Left forelimb (tissue), 1 donor: ENCODE measurements around the gene LRTM1.

Experiments used
- DNase-seq: peaks from one replicate; pipeline ENCODE4 v3.0.0-alpha.2; 2018; ENCODE audit warnings: low spot score

The LRTM1 gene

DNA sequence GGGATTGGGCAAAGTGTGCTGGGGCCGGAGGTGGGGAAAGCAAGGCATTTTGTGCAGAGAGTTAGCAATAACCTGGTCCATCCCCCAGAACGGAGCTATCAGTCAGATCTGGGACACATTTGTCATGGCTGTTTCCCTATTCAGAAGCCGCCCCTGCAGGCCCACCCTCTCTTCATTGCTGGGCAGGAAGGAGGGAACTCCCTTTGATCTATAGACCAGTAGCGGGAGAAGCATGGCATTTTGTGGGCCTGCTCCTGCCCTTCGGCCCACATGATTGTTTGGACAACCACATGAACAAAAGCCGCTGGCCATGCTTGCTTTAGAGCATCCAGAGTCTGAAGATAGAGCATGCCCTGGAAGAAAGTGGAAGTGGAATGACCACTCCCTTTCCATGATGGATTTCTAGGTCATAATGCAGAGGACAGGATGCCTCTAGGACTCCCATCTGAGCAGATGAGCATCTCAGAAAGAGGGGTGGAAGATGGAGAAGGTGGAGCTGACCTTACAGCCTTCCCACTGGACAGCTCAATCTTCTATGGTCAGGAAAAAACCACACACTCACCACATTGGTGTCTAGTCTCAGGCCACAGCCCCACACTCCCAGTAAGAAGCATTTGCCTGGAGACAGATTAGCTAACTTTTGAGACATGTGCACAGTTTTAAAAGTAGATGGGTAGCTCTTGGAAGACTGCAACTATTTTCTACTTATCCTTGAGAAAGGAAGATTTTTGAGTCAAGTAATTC is 11.9 kb upstream of the LRTM1 start:
- no peak for DNase-seq

DNA sequence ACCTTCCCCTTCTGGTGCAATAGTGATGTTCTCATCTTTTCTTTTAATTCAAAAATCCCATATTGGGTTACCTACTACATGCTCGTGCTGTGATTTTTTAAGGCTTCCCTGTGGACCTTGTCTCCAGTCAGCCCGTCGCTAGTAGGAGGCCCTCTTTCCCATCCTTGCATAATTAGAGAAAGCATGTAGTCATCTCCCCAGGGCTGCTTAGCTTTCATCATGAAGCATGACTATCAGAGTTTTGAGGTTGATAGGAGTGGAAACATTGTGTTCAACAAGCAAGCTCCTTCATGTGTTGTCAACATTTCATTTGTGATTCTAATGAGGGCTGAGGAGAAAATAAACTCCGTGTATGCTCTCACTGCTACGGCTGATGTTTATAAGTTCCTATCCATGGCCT is 8.7 kb upstream of the LRTM1 start:
- no peak for DNase-seq

GRCh38 chr3:54935869-54936268 is 8.0 kb upstream of the LRTM1 start:
- DNase-seq = no peak

DNA sequence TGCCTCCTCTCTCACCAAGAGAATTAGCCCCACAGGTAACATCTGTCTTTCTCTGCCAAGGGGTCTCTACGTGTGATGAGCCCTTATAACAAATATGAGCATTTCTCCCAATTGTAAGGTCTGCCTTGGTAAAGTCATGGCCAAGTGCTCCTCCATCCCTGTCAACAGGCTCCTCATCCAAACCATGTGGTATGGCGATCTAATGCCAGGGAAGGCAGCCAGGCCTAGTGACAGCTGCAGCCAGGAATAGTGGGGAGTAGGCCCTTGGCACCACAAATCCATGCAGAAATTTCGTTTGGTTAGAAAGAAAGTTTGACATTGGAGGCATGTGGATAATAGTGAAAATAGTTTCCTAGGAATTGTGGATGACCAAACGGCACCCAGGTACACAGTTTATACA is 4.7 kb upstream of the LRTM1 start:
- DNase-seq = no peak

- no peak for DNase-seq
Measured at GRCh38 chr3:54931182-54931581, 3.3 kb upstream of the LRTM1 start.

DNA sequence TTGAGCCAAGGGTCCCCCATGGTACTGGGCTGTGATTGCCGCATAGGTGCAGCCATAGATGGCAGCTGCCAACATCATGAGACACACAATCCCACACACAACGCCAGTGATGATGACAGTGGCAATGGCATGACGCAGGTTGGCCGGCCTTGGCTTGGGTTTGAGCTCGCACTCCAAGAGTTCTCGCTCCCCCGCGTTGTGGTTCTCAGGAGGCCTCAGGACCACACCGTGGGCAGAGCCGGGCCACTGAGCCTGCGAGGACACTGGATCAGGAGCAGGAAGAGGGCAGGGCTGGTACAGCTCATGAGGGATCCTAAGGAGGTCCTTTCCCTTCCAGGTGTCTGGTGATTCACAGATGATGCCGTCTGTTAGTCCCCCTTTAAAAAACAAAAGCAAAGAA is 9.3 kb downstream of the LRTM1 start:
- DNase-seq = no peak

DNA sequence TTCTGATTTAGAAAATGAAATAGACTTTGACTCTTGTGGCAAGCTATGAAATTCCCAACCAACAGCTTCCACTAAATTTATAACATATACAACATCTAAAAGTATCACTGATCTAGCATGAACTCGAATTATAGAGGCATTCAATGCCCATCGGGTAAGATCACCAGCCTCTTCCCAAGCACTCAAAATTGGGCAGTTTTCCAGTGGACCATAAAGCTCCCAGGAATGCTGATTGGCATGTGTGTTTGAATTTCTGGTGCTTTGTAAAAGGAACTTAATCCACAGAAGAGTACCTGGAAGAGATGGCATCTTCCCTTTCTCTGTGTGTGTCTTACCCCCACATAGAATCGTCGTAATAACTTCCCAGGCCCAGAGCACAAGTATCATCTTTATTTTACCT is 10.0 kb downstream of the LRTM1 start:
- DNase-seq = no peak

DNA sequence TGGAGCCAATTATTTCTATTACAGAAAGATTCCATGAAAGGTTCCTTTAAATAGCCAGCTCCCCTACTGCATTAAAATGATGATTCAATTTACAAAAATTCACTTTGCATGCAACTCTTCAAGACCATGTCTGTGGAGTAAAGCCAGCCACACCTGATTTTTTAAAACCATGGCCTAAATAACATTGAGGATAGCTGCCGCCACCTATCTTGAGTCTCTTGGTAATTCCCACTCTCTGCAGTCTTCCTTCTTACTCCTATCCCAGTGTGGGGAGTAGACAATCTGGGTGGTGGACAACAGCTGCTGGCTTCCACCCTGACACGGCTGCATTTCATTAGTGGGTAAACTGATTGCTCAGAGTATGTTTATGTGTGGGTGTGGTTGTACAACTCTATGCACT is 10.7 kb downstream of the LRTM1 start:
- no peak for DNase-seq

DNA sequence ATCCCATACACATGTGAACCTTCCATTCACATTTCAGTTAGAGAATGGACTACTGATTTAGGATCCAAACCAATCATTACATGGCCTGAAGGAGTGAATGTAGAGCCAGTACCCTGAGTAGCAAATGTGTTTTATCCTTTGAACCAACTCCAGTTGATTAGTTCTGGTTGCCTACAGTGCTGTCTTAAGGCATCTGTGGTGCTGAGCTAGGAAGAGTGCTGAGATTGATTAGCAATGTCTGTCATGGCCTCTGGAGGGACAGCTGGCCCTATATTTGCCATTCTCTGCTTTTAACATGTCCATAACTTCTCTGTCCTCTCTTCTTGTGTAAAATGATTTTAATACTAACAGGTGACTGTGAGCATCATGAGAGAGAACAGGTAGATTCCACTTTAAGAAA is 11.1 kb downstream of the LRTM1 start:
- DNase-seq = no peak

- no peak for DNase-seq
Measured at GRCh38 chr3:54915976-54916375, 11.9 kb downstream of the LRTM1 start.

DNA sequence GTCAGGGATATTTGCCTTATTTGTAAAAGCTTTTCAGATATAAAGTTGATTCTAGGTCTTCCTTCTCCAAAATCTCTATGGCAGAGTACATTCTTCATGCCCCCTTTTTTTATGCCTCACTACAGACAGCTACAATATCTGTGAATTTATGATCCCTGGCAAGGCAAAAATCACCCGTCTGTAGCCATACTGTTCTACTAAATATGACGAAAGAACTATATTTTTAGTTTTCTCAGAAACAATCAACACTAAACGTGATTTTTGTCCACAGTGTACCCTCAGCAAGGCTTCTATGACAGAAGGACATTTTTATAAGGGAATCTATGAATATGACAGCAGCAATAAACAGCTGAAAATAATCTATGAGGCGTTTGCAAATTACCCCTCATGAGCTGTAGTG is 12.7 kb downstream of the LRTM1 start:
- DNase-seq = no peak

DNA sequence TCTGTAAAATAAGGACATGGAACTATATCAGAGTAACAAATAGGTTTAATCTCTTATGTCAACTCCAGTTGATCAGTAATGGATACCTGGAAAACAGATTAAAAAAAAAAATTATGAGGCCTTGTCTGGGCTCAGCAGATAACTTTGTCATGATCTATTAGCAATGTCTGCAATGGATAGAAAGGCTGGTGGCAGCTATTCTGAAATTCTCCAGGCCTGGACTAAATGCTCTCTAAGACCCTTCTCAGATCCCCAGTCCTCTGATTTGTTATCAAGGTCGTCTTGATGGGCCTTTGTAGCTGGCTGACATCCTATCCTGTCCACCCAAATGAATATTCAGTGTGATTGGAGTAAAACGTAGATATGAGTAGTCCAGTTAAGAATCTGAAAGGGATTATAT is 13.7 kb downstream of the LRTM1 start:
- DNase-seq = no peak

DNA sequence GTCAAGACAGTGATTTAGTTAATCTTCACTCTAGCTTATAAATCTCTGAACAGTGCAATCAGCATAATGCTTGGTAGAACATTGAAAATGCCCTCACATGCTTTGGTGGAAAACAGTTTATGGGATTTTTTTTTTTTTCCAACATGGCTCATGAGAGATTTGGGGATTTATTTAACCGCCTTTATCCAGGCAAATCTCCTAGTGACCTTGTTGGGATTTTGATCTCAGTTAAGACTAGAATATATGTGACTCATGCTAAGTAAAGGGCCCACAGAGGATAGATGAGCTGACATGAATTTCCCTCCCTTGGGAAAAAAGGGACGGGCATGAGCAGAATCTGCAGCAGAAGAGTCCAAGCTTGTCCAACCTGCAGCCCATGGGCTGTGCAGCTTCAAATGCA is 18.7 kb downstream of the LRTM1 start:
- no peak for DNase-seq

GRCh38 chr3:54906763-54907162 is 21.1 kb downstream of the LRTM1 start:
- DNase-seq = no peak

DNA sequence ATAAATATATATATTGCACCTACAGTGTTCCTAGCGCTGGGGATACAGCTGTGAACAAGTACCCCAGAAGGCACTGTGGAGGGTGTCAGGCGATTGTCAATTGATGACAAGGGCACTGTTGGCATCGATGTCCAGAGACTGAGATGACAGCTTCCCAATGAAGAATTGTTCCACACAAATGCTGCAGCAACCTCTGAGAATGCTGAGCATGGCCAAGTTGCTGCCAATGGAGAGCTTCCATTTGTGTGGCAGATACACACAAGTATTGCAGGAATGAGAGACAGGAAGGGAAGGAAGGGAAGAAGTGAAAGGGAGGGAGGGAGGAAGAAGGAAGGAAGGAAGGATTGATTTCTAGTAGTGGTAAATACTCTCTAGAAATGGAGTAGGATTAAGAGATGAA is 21.9 kb downstream of the LRTM1 start:
- DNase-seq = no peak

GRCh38 chr3:54905261-54905888 is 22.5 kb downstream of the LRTM1 start:
- DNase-seq = no peak

DNA sequence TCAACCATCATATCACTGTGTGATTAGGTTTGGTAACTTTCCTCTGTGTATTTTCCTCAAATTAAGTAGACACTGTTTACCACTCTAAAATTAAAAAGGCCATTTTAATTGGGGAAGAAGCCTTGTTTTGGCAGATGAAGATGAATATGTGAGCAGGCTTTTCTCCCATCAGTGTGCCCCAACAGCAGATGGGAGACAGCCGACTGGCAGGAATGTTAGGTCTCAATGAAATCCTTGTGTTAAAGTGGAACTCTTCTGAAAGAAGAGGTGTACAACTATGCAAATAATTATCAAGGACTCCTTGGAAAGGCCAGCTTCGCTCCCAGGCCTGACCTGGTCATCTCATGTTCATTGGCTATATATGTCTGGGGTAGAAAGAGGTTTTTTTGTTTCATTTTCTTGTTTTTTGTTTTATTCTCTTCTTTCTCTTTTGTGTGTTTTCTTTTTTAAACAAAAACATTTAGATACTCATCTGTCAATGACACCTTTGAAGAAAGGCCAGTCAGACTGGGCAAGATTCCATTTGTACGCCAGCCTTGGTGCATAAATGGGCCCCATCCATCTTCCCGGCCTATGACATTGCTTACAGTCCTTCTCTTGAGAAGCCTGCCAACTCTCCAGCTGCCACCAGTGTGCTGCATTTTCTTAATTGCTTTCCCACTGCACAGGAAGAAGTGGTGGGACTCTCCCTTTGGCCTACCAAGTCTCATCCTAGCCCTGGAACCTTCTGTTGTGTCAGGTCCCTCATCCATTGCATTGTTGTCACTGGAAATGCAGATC is 25.8 kb downstream of the LRTM1 start:
- no peak for DNase-seq

- DNase-seq = no peak
Measured at GRCh38 chr3:54900838-54901591, 26.8 kb downstream of the LRTM1 start.

DNA sequence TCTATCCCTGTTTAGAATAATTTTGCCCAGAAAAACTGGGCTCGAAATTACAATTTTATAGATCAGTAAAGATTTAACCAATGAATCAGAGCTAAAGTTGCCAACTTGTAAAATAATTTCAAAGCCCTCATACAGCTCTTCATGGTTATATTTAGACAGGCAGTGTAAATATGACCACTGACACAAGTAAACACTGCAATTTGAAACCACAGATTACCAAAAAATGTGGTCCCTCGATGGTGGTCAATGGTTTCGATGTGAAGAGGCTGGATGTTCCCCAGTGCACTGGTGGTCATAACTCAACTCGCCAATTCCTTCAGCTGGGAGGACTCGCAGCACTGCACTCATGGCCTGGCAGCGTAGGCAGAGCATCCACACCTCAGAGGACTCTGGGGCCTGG is 28.6 kb downstream of the LRTM1 start:
- no peak for DNase-seq

GRCh38 chr3:54897028-54897711 is 30.7 kb downstream of the LRTM1 start:
- DNase-seq = no peak

- no peak for DNase-seq
Measured at GRCh38 chr3:54895613-54896012, 32.2 kb downstream of the LRTM1 start.

GRCh38 chr3:54892168-54892567 is 35.7 kb downstream of the LRTM1 start:
- DNase-seq = no peak
